Muscle layer of duodenum (tissue), 2 donors: ENCODE results near the gene EPS8L3.

ENCODE experiments used
- H3K27ac ChIP-seq: one replicate; pipeline ENCODE4 v1.7.0; 2013; ENCODE audit warnings: mild to moderate bottlenecking, low read length
- H3K27me3 ChIP-seq: one replicate; pipeline ENCODE4 v1.7.0; 2013; ENCODE audit warnings: low read depth, mild to moderate bottlenecking, control low read depth, low read length
- H3K36me3 ChIP-seq, 2 donors: one replicate each; pipeline ENCODE4 v1.7.0; 2013; ENCODE audit warnings: low read length in 2 of 2, control low read depth in 1 of 2, mild to moderate bottlenecking in 1 of 2; ENCODE audit not compliant: insufficient read depth in 2 of 2, control insufficient read depth in 1 of 2
- H3K4me1 ChIP-seq, 2 donors: one replicate each; pipeline ENCODE4 v1.7.0; 2013; ENCODE audit warnings: low read length in 2 of 2, mild to moderate bottlenecking in 2 of 2, control low read depth in 1 of 2, moderate library complexity in 1 of 2; ENCODE audit not compliant: insufficient read depth in 2 of 2, control insufficient read depth in 1 of 2
- H3K4me3 ChIP-seq, 2 donors: one replicate each; pipeline ENCODE4 v1.7.0; 2013; ENCODE audit warnings: low read length in 2 of 2, low read depth in 1 of 2, mild to moderate bottlenecking in 1 of 2
- H3K9me3 ChIP-seq, 2 donors: one replicate each; pipeline ENCODE4 v1.7.0; 2013; ENCODE audit warnings: low read length in 2 of 2, control low read depth in 1 of 2, mild to moderate bottlenecking in 1 of 2; ENCODE audit not compliant: control insufficient read depth in 1 of 2
- donor health status: healthy.

EPS8L3 gene

GRCh38 chr1:109784551-109785252, 21.0 kb upstream of the EPS8L3 start:
- H3K9me3 ChIP-seq = no peaks in the 10 kb centered on the region
- H3K27ac ChIP-seq = no peak overlapping the region
- no peaks in the 10 kb centered on the region for H3K27me3 ChIP-seq
- peaks cover 6 to 8% of the 10 kb centered on the region in 2 donors for H3K4me1 ChIP-seq
- H3K36me3 ChIP-seq = no peaks in the 10 kb centered on the region
- no peak overlapping the region for H3K4me3 ChIP-seq

GRCh38 chr1:109783436-109783835, 19.7 kb upstream of the EPS8L3 start:
- Histone ChIP-seq H3K27ac (no peak overlapping the region), H3K4me3 (no peak overlapping the region), H3K27me3 (no peaks in the 10 kb centered on the region), H3K4me1 (peaks cover 6 to 8% of the 10 kb centered on the region in 2 donors), H3K9me3 (no peaks in the 10 kb centered on the region), H3K36me3 (no peaks in the 10 kb centered on the region)

GRCh38 chr1:109782927-109783326, 19.2 kb upstream of the EPS8L3 start:
- no peaks in the 10 kb centered on the region for H3K27me3 ChIP-seq
- no peaks in the 10 kb centered on the region for H3K36me3 ChIP-seq
- no peak overlapping the region for H3K27ac ChIP-seq
- no peaks in the 10 kb centered on the region for H3K9me3 ChIP-seq
- H3K4me1 ChIP-seq = peaks cover 6 to 8% of the 10 kb centered on the region in 2 donors
- H3K4me3 ChIP-seq = no peak overlapping the region

- Histone ChIP-seq H3K9me3 (no peaks in the 10 kb centered on the region), H3K27ac (no peak overlapping the region), H3K36me3 (no peaks in the 10 kb centered on the region), H3K27me3 (no peaks in the 10 kb centered on the region), H3K4me1 (peaks cover 6 to 8% of the 10 kb centered on the region in 2 donors), H3K4me3 (no peak overlapping the region)
These were observed 18.8 kb upstream of the EPS8L3 start for GRCh38 chr1:109782514-109782913.

GRCh38 chr1:109781806-109782205, 18.1 kb upstream of the EPS8L3 start:
- Histone ChIP-seq H3K4me3 (no peak overlapping the region), H3K4me1 (peaks cover 12 to 13% of the 10 kb centered on the region in 2 donors), H3K27me3 (no peaks in the 10 kb centered on the region), H3K36me3 (no peaks in the 10 kb centered on the region), H3K9me3 (no peaks in the 10 kb centered on the region), H3K27ac (no peak overlapping the region)

GRCh38 chr1:109780982-109781381, 17.3 kb upstream of the EPS8L3 start:
- no peaks in the 10 kb centered on the region for H3K9me3 ChIP-seq
- H3K4me3 ChIP-seq = no peak overlapping the region
- H3K27me3 ChIP-seq = no peaks in the 10 kb centered on the region
- no peak overlapping the region for H3K27ac ChIP-seq
- no peaks in the 10 kb centered on the region for H3K36me3 ChIP-seq
- H3K4me1 ChIP-seq = peaks cover 6 to 13% of the 10 kb centered on the region in 2 donors

DNA sequence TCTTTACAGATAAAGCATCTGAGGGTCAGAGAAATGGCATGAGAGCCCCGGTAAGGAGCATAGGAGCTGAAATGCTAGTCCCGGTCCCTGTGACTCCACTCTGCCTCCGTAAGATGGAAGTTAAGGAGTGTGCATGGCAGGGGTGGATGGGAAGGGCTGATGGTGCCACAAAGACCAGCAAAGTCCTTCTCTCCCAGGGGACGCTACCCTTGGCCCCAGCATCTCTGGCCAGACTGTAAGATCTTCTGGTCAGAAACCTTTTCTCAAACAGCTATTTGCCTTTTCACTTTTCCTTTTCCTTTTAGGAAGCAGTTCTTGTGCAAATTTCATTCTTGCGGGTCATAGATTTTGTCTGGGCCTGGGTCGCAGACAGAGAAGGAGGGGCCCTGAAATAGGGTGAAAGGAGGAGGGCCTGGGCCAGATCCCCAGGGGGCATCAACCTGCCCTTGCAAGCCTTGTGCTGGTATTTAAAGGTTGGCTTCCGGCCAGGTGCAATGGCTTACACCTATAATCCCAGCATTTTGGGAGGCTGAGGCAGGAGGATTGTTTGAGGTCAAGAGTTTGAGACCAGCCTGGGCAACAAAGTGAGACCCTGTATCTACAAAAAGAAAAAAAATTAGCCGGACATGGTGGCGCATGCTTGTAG, 14.4 kb upstream of the EPS8L3 start:
- peaks cover 5 to 18% of the 10 kb centered on the region in 2 donors for H3K4me1 ChIP-seq

GRCh38 chr1:109777436-109777835, 13.7 kb upstream of the EPS8L3 start:
- H3K36me3 ChIP-seq = no peaks in the 10 kb centered on the region
- H3K27ac ChIP-seq = no peak overlapping the region

More for the DNA sequence above, 14.4 kb upstream of the EPS8L3 start:
- no peaks in the 10 kb centered on the region for H3K36me3 ChIP-seq
- H3K27ac ChIP-seq = no peak overlapping the region
- H3K4me3 ChIP-seq = no peak overlapping the region
- no peaks in the 10 kb centered on the region for H3K27me3 ChIP-seq
- H3K9me3 ChIP-seq = no peaks in the 10 kb centered on the region

GRCh38 chr1:109776911-109777310, 13.2 kb upstream of the EPS8L3 start:
- Histone ChIP-seq H3K36me3 (no peaks in the 10 kb centered on the region), H3K27ac (no peak overlapping the region), H3K27me3 (no peaks in the 10 kb centered on the region), H3K4me3 (no peak overlapping the region), H3K9me3 (no peaks in the 10 kb centered on the region), H3K4me1 (peaks cover 5 to 11% of the 10 kb centered on the region in 2 donors)

More at GRCh38 chr1:109777436-109777835, 13.7 kb upstream of the EPS8L3 start:
- Histone ChIP-seq H3K4me3 (no peak overlapping the region), H3K27me3 (no peaks in the 10 kb centered on the region), H3K9me3 (no peaks in the 10 kb centered on the region), H3K4me1 (peaks cover 5 to 12% of the 10 kb centered on the region in 2 donors)

DNA sequence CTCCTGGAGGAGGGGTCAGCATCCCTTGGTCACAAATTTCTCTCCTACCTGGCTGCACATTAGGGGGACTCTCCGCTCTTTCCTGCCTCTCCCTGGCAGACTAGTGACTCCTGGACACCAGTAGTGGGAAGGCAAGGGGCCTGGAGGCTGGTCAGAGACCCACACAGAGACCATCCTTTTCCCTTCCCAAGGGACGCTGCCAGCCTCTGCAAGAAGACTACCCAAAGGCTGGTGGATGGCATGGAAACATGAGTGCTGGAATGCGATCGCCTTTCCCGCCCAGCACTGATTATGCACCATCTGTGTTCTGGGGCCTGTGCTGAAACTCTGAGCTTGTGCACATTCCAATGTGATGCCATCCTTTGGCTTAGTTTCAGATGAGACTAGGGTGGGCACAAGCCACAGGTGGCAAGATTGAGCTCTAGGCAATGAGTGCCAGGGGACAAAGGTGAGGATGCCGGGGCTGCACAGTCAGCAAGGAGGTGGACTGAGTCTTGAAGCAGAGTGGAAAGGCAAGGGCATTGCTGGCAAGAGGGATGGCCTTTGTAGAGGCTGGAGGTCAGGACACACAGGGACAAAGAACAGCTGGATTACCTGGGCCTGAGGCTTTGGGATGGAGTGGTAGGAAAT, 12.6 kb upstream of the EPS8L3 start:
- Histone ChIP-seq H3K36me3 (no peaks in the 10 kb centered on the region), H3K27me3 (no peaks in the 10 kb centered on the region), H3K4me1 (peaks cover 5 to 11% of the 10 kb centered on the region in 2 donors), H3K27ac (no peak overlapping the region), H3K9me3 (no peaks in the 10 kb centered on the region), H3K4me3 (no peak overlapping the region)

GRCh38 chr1:109775398-109775797, 11.7 kb upstream of the EPS8L3 start:
- Histone ChIP-seq H3K36me3 (no peaks in the 10 kb centered on the region), H3K27me3 (no peaks in the 10 kb centered on the region), H3K27ac (no peak overlapping the region), H3K4me1 (peaks cover 5 to 11% of the 10 kb centered on the region in 2 donors), H3K9me3 (no peaks in the 10 kb centered on the region), H3K4me3 (no peak overlapping the region)
